Islet of Langerhans (tissue), 1 donor: ENCODE results near the gene GALNT14.

ENCODE experiments used
- FAIRE-seq: peaks from one replicate; lab custom pipeline; 2011; peaks lifted over from hg19 to GRCh38; lab: Jason Lieb, UNC

The GALNT14 gene

DNA sequence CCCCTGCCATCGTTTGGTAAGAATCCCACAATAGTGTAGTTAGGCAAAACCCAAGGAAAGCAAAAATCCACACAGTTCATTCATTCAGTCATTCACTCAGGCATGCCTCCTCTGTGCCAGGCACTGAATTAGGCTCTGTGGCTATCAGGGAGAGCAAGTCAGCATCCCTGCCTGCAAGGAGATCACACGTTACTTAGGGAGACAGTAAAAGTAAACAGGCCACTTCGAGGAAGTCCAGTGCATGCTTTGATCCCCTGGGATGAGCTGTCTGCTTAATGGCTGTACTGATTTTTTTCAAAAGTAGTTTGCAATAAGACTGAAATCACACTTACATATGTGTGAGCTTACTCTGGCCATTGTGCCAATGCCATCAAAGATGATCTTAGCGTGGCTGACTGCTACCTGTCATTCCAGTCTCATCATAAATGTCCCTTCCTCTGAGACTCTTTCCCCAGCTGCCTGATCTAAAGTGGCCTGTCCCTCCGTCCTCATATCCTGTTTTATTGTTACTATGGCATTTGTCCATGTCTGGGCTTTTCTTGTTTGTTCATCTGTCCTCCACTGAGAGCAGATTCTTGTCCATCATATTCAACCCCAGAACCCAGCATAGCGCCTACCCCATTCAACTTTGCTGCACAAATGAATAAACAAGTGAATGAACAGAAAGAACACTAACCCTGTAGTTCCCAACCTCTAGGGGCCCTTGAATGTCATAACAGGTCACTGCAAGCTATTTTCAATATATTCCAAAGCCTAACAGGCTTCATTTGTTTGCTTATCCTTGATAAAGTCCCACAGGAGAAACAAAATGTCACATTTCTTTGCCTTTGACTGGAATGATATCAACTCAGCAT, 84.1 kb downstream of the GALNT14 start:
- no peak for FAIRE-seq

DNA sequence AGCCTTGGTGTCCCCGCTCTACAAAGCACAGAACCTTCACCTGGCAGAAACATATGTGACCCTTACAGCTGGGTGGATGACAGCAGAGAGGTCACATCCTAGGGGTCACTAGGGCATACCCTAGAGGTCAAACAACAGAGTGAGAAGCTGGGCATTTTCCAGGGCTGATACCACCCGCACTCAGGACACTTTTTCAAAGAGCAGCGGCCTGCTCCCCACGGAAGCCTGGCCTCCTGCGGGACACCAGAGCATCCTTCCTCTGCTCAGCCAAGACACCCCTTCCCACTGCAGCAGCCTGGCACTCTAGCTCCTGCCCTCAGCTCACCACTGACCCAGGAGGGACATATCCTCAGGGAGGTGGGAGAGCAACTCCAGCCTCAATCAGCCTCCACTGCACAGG, 86.0 kb downstream of the GALNT14 start:
- no peak for FAIRE-seq

DNA sequence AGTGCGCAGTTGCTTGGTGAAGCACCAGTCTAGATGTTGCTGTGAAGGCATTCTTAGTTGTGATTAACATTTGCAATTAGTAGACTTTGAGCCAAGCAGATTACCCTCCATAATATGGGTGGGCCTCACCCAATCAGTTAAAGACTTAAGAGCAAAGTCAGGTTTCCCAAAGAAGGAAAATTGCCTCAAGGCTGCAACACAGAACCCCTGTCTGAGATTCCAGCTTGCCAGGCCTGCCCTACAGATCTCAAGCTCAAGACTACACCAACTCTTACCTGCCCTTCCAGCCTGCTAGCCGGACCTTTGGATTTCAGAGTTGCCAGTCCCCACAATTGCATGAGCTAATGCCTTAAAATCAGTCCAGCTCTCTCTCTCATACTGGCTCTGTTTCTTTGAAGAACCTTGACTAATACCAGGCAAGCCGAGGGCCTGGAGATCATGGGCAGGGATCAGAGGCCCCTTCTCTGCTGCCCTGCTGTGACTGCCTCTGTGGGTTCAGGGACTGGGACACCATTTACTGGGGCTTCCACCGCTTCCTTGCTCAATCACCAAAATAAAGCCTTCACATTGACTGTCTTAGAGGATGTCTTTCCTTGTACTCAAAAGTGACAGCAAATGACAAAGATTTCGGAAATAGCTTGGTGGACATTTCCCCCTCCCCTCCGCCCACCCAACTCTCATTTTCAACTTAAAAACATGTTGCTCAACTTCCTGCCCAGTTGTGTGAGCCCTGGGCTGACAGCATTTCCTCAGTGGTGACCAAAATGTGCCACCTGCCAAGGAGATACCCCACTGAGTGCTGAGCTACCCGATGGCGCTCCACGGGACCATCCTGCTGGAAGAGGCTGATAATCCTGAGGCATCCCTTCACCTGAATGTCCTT, 86.7 kb downstream of the GALNT14 start:
- FAIRE-seq: no peak

DNA sequence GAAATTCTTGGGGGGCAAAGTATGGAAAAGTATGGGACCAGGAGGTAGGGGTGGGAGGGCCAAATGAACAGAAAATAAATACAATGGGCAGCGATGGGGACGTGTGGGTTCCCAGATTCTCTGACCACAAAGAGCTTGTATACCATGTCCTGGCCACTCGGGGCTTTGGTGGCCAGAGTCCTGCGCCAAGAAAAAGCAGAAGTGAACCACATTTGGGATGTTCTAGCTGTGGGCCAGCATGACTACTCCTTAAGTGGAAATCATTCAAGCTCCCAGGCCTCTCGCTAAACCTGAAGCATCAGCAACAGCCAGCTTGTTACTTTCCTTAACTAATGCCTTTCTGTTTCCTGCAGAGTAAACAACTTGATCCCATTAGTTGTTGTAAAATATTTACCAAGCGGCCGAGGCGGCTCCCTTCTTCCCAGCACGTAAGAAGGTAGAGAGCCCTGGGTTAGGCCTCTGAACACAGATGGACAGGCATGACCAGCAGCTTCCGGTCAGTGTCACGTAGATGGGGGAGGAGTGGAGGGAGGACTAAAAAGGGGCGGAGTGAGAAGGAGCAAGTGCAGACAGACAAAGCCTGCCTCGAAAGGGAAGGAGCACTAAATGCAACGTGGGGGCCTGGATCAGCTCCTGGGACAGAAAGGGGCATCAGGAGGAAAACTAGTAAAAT, 88.2 kb downstream of the GALNT14 start:
- FAIRE-seq: peak; percentile 76

GRCh38 chr2:31049264-31049663, 89.0 kb downstream of the GALNT14 start:
- FAIRE-seq: no peak

- no peak for FAIRE-seq
Observed at GRCh38 chr2:31047599-31047998, 90.6 kb downstream of the GALNT14 start.

GRCh38 chr2:31038385-31038784, 99.9 kb downstream of the GALNT14 start:
- no peak for FAIRE-seq

GRCh38 chr2:31037058-31037457, 101.2 kb downstream of the GALNT14 start:
- no peak for FAIRE-seq

DNA sequence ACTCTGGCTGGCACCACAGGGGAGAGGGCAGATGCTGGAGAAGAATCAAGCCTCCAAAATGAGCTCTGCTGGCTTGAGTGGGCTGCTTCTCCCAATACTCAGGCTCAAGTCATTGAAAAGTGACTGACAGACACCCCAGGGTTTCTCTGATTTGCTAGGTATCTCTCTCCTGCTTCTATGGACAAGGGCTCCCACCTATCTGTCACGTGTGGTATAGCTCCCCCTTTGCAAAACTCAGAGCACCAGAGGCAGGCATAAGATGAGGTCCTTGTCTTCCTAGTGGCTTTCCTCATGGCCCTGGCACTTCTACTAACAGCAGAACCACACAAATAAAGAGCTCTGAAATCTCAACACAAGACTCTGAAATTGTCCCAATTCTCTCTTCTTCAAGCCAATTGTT, 105.2 kb downstream of the GALNT14 start:
- FAIRE-seq: no peak

GRCh38 chr2:31032475-31032874, 105.8 kb downstream of the GALNT14 start:
- FAIRE-seq: no peak

- no peak for FAIRE-seq
Observed at GRCh38 chr2:31031132-31031706, 107.0 kb downstream of the GALNT14 start.

DNA sequence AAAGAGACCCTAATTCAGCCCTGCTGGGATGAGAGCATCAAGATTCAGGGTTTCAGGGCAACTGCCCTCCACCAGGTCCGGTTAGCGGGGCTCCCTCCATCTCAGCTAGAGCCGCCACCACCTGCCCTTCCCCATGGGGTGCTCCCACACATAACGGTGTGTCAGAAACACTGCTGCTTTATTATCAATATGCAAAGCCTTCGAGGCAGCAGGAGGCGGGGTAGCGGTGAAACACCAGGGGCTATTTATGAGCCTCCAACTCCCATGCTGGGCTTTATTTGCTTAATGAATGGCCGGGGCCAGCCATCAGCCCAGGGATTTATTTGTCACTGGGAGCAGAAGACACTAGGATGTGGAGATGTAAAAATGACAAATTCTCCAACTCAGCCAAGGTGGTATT, 109.8 kb downstream of the GALNT14 start:
- FAIRE-seq: no peak

GRCh38 chr2:31027549-31027948, 110.7 kb downstream of the GALNT14 start:
- no peak for FAIRE-seq

- no peak for FAIRE-seq
Observed at GRCh38 chr2:31023541-31023940, 114.7 kb downstream of the GALNT14 start.

DNA sequence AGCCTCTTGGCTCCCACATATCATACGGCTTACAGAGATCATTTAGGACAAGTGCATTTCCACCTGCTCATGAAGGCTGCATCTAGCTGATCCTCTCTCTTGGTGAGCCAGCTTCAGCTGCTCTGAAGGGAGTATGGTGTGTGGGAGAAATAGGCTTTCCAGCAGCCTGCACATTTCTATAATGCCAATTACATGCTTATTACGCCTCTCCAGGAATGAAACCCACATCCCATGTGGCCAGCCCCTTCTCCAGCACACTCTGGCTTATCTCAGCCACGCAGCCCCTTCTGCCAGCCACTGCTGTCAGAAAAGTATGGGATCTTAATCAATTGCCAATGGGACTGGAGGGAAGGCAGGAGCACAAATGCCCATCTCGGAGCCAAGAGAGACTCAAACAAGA, 117.5 kb downstream of the GALNT14 start:
- no peak for FAIRE-seq

GRCh38 chr2:31018280-31018679, 120.0 kb downstream of the GALNT14 start:
- no peak for FAIRE-seq

- no peak for FAIRE-seq
Observed at GRCh38 chr2:31016648-31017047, 121.6 kb downstream of the GALNT14 start.

GRCh38 chr2:31014516-31014915, 123.7 kb downstream of the GALNT14 start:
- FAIRE-seq: no peak

- no peak for FAIRE-seq
Observed at GRCh38 chr2:31013301-31013700, 124.9 kb downstream of the GALNT14 start.

DNA sequence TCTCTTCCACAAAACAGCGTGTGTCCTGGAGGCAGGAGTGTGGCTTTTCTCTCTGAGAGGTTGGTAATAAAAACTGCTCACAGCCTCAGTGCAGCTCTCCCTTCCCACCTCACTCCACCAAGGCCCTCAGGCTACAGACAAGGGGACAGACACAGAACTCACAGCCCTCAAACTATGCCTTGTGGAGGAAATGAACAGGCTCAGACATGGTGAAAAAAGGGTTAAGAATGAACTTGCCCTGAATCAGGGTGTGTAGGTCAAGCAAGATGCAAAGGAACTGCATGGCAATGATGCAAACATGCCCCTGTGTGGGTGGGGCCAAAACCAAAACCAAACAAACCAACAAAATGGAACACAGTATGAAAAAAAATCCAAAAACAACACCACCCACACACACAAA, 125.8 kb downstream of the GALNT14 start:
- no peak for FAIRE-seq

DNA sequence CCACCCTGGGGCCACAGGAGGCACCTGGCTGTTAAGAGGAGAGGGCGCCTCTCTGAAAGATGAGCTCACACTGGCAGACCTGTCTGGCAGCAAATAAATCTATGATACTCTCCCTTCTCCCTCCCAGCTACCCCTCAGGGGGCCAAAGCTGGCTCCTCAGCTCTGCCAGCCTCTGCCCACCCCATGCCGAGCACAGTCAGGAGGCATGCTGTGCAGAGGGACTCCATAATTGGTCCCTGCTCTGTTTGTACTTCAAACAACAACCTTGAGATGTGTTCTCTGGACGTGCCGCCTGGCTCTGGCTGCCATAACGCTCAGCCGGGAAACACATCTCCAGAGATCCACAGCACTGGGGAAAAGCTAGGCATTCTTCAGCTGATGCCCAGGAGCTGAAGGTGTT, 126.7 kb downstream of the GALNT14 start:
- no peak for FAIRE-seq

DNA sequence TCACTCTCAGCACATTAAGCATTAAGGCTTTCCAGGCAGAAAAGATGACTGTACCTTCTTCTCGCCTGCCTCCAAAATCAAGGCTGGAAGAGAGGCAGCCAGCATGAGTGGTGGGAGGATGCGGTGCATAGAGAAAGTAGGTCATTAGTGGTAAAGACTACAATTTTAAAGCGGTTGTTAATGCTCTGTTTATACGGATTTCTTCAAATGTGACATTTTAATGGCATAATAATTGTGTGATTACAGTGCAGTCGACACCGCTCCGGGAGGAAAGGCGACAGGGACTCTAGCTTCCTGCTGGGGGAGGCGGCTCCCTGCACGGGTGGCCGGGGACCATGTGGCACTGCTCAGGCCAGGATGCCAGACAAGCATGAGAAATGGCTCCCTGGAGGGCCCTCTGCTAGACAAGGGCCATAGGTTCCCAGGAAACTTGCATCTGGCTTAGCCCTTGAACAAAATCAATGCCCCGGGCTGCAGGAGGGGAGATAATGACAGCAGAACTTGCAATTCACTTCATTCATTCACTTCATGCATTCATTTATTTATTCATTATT, 129.6 kb downstream of the GALNT14 start:
- no peak for FAIRE-seq
